ENCODE results near the gene COP1.

COP1 gene

DNA sequence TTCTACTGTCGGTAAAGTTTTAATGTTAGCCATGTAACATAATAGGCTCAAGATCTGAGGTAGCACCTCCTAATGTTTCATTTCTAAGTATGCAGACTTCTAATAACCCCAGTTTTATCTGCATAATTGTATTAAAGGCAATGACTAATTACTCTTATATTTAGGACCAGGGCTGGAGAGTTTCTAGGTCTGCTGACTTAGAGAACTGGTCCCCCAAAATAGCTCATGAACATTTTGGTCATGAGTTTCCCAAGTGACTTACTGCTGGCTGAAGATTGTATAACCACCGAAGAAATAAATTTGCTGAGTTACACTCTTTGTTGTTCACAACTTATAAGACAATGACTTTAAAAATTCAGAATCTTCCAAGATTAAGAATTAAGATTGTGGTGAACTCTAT lies 265.9 kb downstream of the COP1 start:
- no peak overlapping the region for H3K27ac ChIP-seq
- H3K36me3 ChIP-seq (ENCODE audit: control insufficient read depth, insufficient read depth, low read length): no peaks in the 10 kb centered on the region
- TF ChIP-seq, protein P1, sequence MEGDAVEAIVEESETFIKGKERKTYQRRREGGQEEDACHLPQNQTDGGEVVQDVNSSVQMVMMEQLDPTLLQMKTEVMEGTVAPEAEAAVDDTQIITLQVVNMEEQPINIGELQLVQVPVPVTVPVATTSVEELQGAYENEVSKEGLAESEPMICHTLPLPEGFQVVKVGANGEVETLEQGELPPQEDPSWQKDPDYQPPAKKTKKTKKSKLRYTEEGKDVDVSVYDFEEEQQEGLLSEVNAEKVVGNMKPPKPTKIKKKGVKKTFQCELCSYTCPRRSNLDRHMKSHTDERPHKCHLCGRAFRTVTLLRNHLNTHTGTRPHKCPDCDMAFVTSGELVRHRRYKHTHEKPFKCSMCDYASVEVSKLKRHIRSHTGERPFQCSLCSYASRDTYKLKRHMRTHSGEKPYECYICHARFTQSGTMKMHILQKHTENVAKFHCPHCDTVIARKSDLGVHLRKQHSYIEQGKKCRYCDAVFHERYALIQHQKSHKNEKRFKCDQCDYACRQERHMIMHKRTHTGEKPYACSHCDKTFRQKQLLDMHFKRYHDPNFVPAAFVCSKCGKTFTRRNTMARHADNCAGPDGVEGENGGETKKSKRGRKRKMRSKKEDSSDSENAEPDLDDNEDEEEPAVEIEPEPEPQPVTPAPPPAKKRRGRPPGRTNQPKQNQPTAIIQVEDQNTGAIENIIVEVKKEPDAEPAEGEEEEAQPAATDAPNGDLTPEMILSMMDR (IDR thresholded peaks at IDR 0.05): no peak
- no peaks in the 10 kb centered on the region for H3K4me1 ChIP-seq
- H3K79me2 ChIP-seq: no peaks in the 10 kb centered on the region
- no peak overlapping the region for H3K4me2 ChIP-seq (ENCODE audit: low read length)
- no peak overlapping the region for H2AFZ ChIP-seq
- H3K4me3 ChIP-seq (ENCODE audit: low read depth, low read length): no peak overlapping the region
- no peak overlapping the region for H3K9ac ChIP-seq
- no peaks in the 10 kb centered on the region for H3K27me3 ChIP-seq (ENCODE audit: control insufficient read depth, insufficient read depth, low read length)
- no peaks in the 10 kb centered on the region for H3K9me3 ChIP-seq (ENCODE audit: control insufficient read depth, low read length)

DNA sequence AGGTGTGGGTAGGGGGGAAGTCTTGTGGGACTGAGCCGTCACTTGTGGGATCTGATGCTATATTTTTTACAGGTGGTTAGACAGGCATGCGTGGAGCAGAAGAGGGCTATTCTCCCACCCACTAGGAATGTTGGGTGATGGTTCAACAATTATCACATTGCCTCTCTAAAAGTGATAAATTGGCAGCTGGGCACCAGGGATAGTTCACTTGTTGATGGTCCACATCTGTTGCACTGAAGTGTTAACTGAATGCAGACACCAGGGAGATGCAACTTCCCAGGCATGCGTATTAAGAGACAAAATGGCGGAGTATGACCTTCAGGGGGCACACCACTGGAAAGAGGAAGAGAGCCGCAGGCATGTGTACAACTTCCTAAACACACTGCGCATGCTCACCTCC lies 270.4 kb downstream of the COP1 start:
- Histone ChIP-seq H3K9ac (no peak overlapping the region), H3K79me2 (no peaks in the 10 kb centered on the region), H2AFZ (no peak overlapping the region), H3K27me3 (ENCODE audit: control insufficient read depth, insufficient read depth, low read length) (no peaks in the 10 kb centered on the region), H3K36me3 (ENCODE audit: control insufficient read depth, insufficient read depth, low read length) (no peaks in the 10 kb centered on the region), H3K4me3 (ENCODE audit: low read depth, low read length) (no peak overlapping the region), H3K9me3 (ENCODE audit: control insufficient read depth, low read length) (no peaks in the 10 kb centered on the region), H3K4me1 (no peaks in the 10 kb centered on the region), H3K27ac (no peak overlapping the region), H3K4me2 (ENCODE audit: low read length) (no peak overlapping the region)
- TF ChIP-seq, protein P1 (IDR thresholded peaks at IDR 0.05): no peak

DNA sequence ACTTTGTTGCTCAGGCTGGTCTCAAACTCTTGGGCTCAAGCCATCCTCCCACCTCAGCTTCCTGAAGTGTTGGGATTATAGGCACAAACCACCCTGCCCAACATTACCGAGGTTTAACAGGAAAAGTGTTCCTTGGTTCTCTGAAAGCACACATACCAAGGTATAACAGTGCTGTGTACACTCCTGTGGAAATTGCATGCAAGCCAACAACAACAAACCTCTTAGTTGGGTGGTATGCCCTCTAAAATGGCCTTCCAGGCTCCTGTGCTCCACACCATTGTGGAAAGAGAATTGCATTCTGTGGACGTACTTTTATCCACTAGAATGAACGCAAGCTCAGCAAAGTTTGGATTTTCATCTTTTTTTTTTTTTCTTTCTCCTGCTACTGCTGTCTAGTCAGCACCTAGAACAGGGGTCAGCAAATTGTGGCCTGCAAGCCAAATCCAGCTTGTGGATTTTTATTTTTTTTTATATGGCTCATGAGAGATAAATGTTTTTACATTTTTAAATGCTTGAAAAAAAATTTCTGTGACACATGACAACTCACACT lies 271.4 kb downstream of the COP1 start:
- Histone ChIP-seq H3K79me2 (no peaks in the 10 kb centered on the region), H3K4me3 (ENCODE audit: low read depth, low read length) (no peak overlapping the region), H3K36me3 (ENCODE audit: control insufficient read depth, insufficient read depth, low read length) (no peaks in the 10 kb centered on the region), H3K4me2 (ENCODE audit: low read length) (no peak overlapping the region), H3K27me3 (ENCODE audit: control insufficient read depth, insufficient read depth, low read length) (no peaks in the 10 kb centered on the region), H3K27ac (no peak overlapping the region), H3K9me3 (ENCODE audit: control insufficient read depth, low read length) (no peaks in the 10 kb centered on the region), H2AFZ (no peak overlapping the region), H3K4me1 (no peaks in the 10 kb centered on the region), H3K9ac (no peak overlapping the region)
- TF ChIP-seq, protein P1 (IDR thresholded peaks at IDR 0.05): no peak

DNA sequence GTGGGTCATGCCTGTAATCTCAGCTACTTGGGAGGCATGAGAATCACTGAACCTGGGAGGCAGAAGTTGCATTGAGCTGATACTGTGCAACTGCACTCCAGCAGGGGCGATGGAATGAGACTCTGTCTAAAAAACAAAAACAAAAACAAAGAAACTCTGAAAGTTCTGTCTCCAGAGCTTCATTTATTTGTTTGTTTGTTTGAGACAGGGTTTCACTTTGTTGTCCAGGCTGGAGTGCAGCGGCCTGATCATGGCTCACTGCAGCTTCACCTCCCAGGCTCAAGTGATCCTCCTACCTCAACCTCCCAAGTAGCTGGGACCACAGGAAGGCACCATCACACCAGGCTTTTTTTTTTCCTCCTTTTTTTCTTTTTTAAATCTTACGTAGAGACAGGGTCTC lies 271.9 kb downstream of the COP1 start:
- Histone ChIP-seq H3K4me3 (ENCODE audit: low read depth, low read length) (no peak overlapping the region), H3K4me1 (no peaks in the 10 kb centered on the region), H3K36me3 (ENCODE audit: control insufficient read depth, insufficient read depth, low read length) (no peaks in the 10 kb centered on the region), H3K79me2 (no peaks in the 10 kb centered on the region), H3K4me2 (ENCODE audit: low read length) (no peak overlapping the region), H3K9me3 (ENCODE audit: control insufficient read depth, low read length) (no peaks in the 10 kb centered on the region), H3K9ac (no peak overlapping the region), H3K27me3 (ENCODE audit: control insufficient read depth, insufficient read depth, low read length) (no peaks in the 10 kb centered on the region), H3K27ac (no peak overlapping the region), H2AFZ (no peak overlapping the region)
- TF ChIP-seq, protein P1 (IDR thresholded peaks at IDR 0.05): no peak

DNA sequence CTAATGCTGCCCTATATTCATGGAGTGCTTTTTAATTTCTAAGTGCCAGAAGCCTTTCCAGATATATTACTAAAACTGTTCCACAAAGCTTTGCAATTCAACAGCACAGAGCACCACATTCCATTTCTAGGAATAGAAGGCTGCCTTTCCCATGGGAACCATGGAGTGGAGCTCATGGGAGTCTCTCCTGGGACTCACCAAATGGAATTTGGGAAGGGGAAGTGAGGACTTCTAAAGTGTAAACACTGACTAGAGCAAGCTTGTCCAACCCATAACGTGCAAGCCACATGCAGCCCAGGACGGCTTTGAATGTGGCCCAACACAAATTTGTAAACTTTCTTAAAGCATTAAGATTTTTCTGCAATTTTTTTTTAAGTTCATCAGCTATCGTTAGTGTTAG lies 273.3 kb downstream of the COP1 start:
- Histone ChIP-seq H3K9me3 (ENCODE audit: control insufficient read depth, low read length) (no peaks in the 10 kb centered on the region), H3K36me3 (ENCODE audit: control insufficient read depth, insufficient read depth, low read length) (no peaks in the 10 kb centered on the region), H3K4me1 (no peaks in the 10 kb centered on the region), H3K4me2 (ENCODE audit: low read length) (no peak overlapping the region), H2AFZ (no peak overlapping the region), H3K27me3 (ENCODE audit: control insufficient read depth, insufficient read depth, low read length) (no peaks in the 10 kb centered on the region), H3K79me2 (no peaks in the 10 kb centered on the region), H3K27ac (no peak overlapping the region), H3K9ac (no peak overlapping the region), H3K4me3 (ENCODE audit: low read depth, low read length) (no peak overlapping the region)
- TF ChIP-seq, protein P1 (IDR thresholded peaks at IDR 0.05): no peak
